Hepatocyte (in vitro differentiated cells): ENCODE measurements around the gene NEU3. TPM values are rescaled to one million over a fixed set of nuclear protein-coding genes. Genes with fewer than 3 reads are reported as not detected.

ENCODE experiments used
- DNase-seq: peaks from one replicate; pipeline ENCODE4 v3.0.0-alpha.2; 2016; ENCODE audit warnings: low spot score
- H2AFZ ChIP-seq: fragments of 200-600 bp; sonication (generic); 2 replicates; pipeline ENCODE4 v1.6.0; 2016; ENCODE audit warnings: antibody characterized with exemption, mild to moderate bottlenecking
- H3K27ac ChIP-seq: fragments of 200-600 bp; sonication (generic); 2 replicates; pipeline ENCODE4 v1.5.1; 2016; ENCODE audit warnings: mild to moderate bottlenecking
- H3K27me3 ChIP-seq: fragments of 200-600 bp; sonication (generic); 2 replicates; pipeline ENCODE4 v1.6.1; 2016
- H3K36me3 ChIP-seq: fragments of 200-600 bp; sonication (generic); replicated peaks from 2 replicates; pipeline ENCODE4 v1.5.1; 2016; ENCODE audit warnings: low read depth; ENCODE audit not compliant: insufficient read depth
- H3K4me1 ChIP-seq: fragments of 200-600 bp; sonication (generic); 2 replicates; pipeline ENCODE4 v1.5.1; 2016; ENCODE audit warnings: mild to moderate bottlenecking, moderate library complexity; ENCODE audit not compliant: insufficient read depth
- H3K4me2 ChIP-seq: fragments of 200-600 bp; sonication (generic); 2 replicates; pipeline ENCODE4 v1.6.0; 2016
- H3K4me3 ChIP-seq: fragments of 200-600 bp; sonication (generic); 2 replicates; pipeline ENCODE4 v1.5.1; 2016; ENCODE audit warnings: mild to moderate bottlenecking
- H3K79me2 ChIP-seq: fragments of 200-600 bp; sonication (generic); 2 replicates; pipeline ENCODE4 v1.6.0; 2017; ENCODE audit warnings: mild to moderate bottlenecking
- H3K9me2 ChIP-seq: fragments of 200-600 bp; sonication (generic); replicated peaks from 2 replicates; pipeline ENCODE4 v1.6.0; 2017; ENCODE audit warnings: mild to moderate bottlenecking; ENCODE audit not compliant: insufficient read depth
- H3K9me3 ChIP-seq: fragments of 200-600 bp; sonication (generic); 2 replicates; pipeline ENCODE4 v1.5.1; 2016; ENCODE audit warnings: low read depth, mild to moderate bottlenecking
- H4K20me1 ChIP-seq: fragments of 200-600 bp; sonication (generic); 2 replicates; pipeline ENCODE4 v1.6.0; 2016; ENCODE audit warnings: mild to moderate bottlenecking; ENCODE audit not compliant: insufficient read depth, poor library complexity, severe bottlenecking
- EZH2 ChIP-seq: fragments of 200-600 bp; sonication (generic); IDR thresholded peaks from 2 replicates; pipeline ENCODE4 v1.6.1; 2016; ENCODE audit warnings: antibody characterized with exemption, mild to moderate bottlenecking, borderline replicate concordance
- EZH2phosphoT487 ChIP-seq: fragments of 200-600 bp; sonication (generic); IDR thresholded peaks from one replicate; pipeline ENCODE4 v1.6.1; 2018; ENCODE audit warnings: antibody characterized with exemption, mild to moderate bottlenecking, low read depth, moderate library complexity; ENCODE audit not compliant: unreplicated experiment, severe bottlenecking
- WGBS: methylation state at CpG from one replicate; pipeline ENCODE4 v1.1.6; 2016; ENCODE audit warnings: low lambda C conversion rate; ENCODE audit errors: missing lambda C conversion rate; 5-methylcytosine and 5-hydroxymethylcytosine counted together
- polyA plus RNA-seq: library from polyadenylated mRNA; unstranded; fragments of >200 nt; fragmentation: Nextera tagmentation; extraction: Ambion mirVana; gene quantifications from 2 replicates; pipeline ENCODE4 v1.2.1, GENCODE V29; 2016
- small RNA-seq: library from RNA; depleted of rRNA; stranded (forward); fragments of <200 nt; gene quantifications from one replicate; pipeline ENCODE3, GENCODE V24; 2014
- total RNA-seq: library from RNA; depleted of rRNA; stranded (reverse); fragments of >200 nt; gene quantifications from 2 replicates; pipeline ENCODE4 v1.2.3, GENCODE V29; 2014
- TF ChIP-seq, protein P1 (sequence below): fragments of 200-600 bp; sonication (generic); IDR thresholded peaks from 2 replicates; pipeline ENCODE4 v1.5.1; 2016; ENCODE audit warnings: antibody characterized with exemption, mild to moderate bottlenecking; ENCODE audit not compliant: poor library complexity

NEU3 gene
- total and polyA plus RNA-seq, 2 experiments from 2014 or later: 4.3 to 11.7 TPM

DNA sequence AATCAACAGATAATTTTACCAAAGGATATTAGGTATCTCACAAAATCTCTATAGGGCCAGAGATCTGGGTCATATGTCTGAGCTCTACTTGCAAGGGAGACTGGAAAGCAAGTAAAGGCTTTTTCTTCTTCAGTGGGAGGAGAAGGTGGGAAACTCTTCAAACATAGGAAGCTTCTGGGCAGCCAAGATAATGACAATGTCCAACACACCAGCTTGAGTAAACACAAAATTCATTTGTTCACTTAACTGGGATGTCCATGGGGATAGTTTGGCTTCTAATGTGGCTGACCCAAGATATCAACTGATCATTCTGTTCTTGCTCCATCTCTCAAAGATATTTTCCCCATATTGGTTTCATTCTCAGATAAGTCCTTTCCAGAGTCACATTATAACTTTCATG lies 70.6 kb downstream of the NEU3 start:
- TF ChIP-seq EZH2 (no peak), EZH2phosphoT487 (no peak)
- TF ChIP-seq, protein P1, sequence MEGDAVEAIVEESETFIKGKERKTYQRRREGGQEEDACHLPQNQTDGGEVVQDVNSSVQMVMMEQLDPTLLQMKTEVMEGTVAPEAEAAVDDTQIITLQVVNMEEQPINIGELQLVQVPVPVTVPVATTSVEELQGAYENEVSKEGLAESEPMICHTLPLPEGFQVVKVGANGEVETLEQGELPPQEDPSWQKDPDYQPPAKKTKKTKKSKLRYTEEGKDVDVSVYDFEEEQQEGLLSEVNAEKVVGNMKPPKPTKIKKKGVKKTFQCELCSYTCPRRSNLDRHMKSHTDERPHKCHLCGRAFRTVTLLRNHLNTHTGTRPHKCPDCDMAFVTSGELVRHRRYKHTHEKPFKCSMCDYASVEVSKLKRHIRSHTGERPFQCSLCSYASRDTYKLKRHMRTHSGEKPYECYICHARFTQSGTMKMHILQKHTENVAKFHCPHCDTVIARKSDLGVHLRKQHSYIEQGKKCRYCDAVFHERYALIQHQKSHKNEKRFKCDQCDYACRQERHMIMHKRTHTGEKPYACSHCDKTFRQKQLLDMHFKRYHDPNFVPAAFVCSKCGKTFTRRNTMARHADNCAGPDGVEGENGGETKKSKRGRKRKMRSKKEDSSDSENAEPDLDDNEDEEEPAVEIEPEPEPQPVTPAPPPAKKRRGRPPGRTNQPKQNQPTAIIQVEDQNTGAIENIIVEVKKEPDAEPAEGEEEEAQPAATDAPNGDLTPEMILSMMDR: no peak

DNA sequence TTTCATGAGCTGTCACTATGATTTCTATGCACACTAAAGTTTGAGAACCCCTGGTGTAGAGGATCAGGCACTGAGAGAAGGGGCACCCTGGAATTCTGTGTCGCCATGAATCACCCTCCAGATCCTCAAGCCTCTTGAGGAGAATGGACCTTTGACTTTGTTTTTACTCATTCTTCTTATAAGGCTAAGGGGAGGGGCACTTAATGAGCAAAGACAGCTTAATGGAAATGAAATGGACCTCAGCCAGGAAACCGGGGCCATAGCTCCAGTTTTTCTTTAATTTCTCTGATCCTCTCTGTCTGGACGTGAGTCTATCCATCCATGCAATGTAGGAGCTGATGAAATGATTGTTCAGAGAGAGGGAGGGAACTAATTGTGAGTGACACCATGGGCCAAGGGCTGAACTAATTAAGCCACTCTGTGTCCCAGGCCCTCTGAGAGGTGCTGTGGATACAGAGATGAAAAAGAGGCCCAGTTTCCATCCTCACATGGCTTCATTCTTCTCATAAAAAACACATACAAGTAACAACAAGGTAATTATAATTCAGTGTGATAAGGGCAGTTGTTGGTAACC lies 75.1 kb downstream of the NEU3 start:
- H3K27ac ChIP-seq: no peak overlapping the region
- no peaks in the 10 kb centered on the region for H4K20me1 ChIP-seq
- no peak overlapping the region for H3K4me3 ChIP-seq
- no peak for DNase-seq
- no peak overlapping the region for H2AFZ ChIP-seq
- H3K4me2 ChIP-seq: no peak overlapping the region
- H3K4me1 ChIP-seq: no peaks in the 10 kb centered on the region
- H3K27me3 ChIP-seq: peaks cover 3% of the 10 kb centered on the region
- no peaks in the 10 kb centered on the region for H3K36me3 ChIP-seq
- no peaks in the 10 kb centered on the region for H3K9me3 ChIP-seq
- 72% methylated on average over 3 of the region's 3 CpGs for WGBS
- no peaks in the 10 kb centered on the region for H3K79me2 ChIP-seq
- no peaks in the 10 kb centered on the region for H3K9me2 ChIP-seq
- TF ChIP-seq EZH2phosphoT487 (no peak), EZH2 (no peak)
- TF ChIP-seq, protein P1: no peak

More for the DNA sequence above, 70.6 kb downstream of the NEU3 start:
- Histone ChIP-seq H3K27me3 (no peaks in the 10 kb centered on the region), H3K79me2 (no peaks in the 10 kb centered on the region), H3K36me3 (no peaks in the 10 kb centered on the region), H2AFZ (no peak overlapping the region), H3K27ac (no peak overlapping the region), H3K4me1 (no peaks in the 10 kb centered on the region), H3K9me3 (no peaks in the 10 kb centered on the region), H3K4me3 (no peak overlapping the region), H3K4me2 (no peak overlapping the region), H3K9me2 (no peaks in the 10 kb centered on the region), H4K20me1 (no peaks in the 10 kb centered on the region)
- no peak for DNase-seq

- TF ChIP-seq EZH2 (no peak), EZH2phosphoT487 (no peak)
- TF ChIP-seq, protein P1: no peak
These were observed 77.3 kb downstream of the NEU3 start for GRCh38 chr11:75066061-75066460.

More at GRCh38 chr11:75066061-75066460, 77.3 kb downstream of the NEU3 start:
- Histone ChIP-seq H3K27ac (no peak overlapping the region), H3K9me3 (no peaks in the 10 kb centered on the region), H3K4me3 (no peak overlapping the region), H3K79me2 (no peaks in the 10 kb centered on the region), H3K9me2 (no peaks in the 10 kb centered on the region), H3K4me2 (no peak overlapping the region), H3K36me3 (no peaks in the 10 kb centered on the region), H4K20me1 (no peaks in the 10 kb centered on the region), H3K4me1 (no peaks in the 10 kb centered on the region), H2AFZ (no peak overlapping the region), H3K27me3 (peaks cover 3% of the 10 kb centered on the region)
- DNase-seq: no peak
- 81% methylated on average over 7 of the region's 7 CpGs for WGBS

Small RNA genes lying within 50 kb of the gene (small RNA-seq; reads per million reads assigned to genes)
- not detected for gene RNU6-216P

Other genes starting within 250 kb of the NEU3 start
- 18.8 and 20.4 TPM in 2 replicates for gene RNF169, start 240.1 kb upstream of the NEU3 start, total RNA-seq
- 2.0 and 2.4 TPM in 2 replicates for gene RNF169, start 240.1 kb upstream of the NEU3 start, polyA plus RNA-seq
- gene XRRA1, start 39.8 kb upstream of the NEU3 start, total RNA-seq: 5.7 and 7.3 TPM in 2 replicates
- 4.9 and 13.0 TPM in 2 replicates for gene XRRA1, start 39.8 kb upstream of the NEU3 start, polyA plus RNA-seq
- 51.0 and 73.7 TPM in 2 replicates for gene SPCS2, start 39.7 kb upstream of the NEU3 start, total RNA-seq
- gene SPCS2, start 39.7 kb upstream of the NEU3 start, polyA plus RNA-seq: 428 and 451 TPM in 2 replicates
- gene OR2AT4, start 107.9 kb downstream of the NEU3 start, total RNA-seq: 0.07 TPM in 1 of 2 replicates, not detected in the other
- not detected in 2 replicates for gene OR2AT4, start 107.9 kb downstream of the NEU3 start, polyA plus RNA-seq
- gene SLCO2B1, start 162.2 kb downstream of the NEU3 start, total RNA-seq: 52.2 and 79.2 TPM in 2 replicates
- 43.4 and 51.6 TPM in 2 replicates for gene SLCO2B1, start 162.2 kb downstream of the NEU3 start, polyA plus RNA-seq